Hepatocyte (in vitro differentiated cells): ENCODE data around the gene FNBP1L.

ENCODE experiments used
- EZH2 ChIP-seq: fragments of 200-600 bp; sonication (generic); IDR thresholded peaks from 2 replicates; pipeline ENCODE4 v1.6.1; 2016; ENCODE audit warnings: antibody characterized with exemption, mild to moderate bottlenecking, borderline replicate concordance
- EZH2phosphoT487 ChIP-seq: fragments of 200-600 bp; sonication (generic); IDR thresholded peaks from one replicate; pipeline ENCODE4 v1.6.1; 2018; ENCODE audit warnings: antibody characterized with exemption, mild to moderate bottlenecking, low read depth, moderate library complexity; ENCODE audit not compliant: unreplicated experiment, severe bottlenecking
- TF ChIP-seq, protein P1 (sequence below): fragments of 200-600 bp; sonication (generic); IDR thresholded peaks from 2 replicates; pipeline ENCODE4 v1.5.1; 2016; ENCODE audit warnings: antibody characterized with exemption, mild to moderate bottlenecking; ENCODE audit not compliant: poor library complexity

DNA sequence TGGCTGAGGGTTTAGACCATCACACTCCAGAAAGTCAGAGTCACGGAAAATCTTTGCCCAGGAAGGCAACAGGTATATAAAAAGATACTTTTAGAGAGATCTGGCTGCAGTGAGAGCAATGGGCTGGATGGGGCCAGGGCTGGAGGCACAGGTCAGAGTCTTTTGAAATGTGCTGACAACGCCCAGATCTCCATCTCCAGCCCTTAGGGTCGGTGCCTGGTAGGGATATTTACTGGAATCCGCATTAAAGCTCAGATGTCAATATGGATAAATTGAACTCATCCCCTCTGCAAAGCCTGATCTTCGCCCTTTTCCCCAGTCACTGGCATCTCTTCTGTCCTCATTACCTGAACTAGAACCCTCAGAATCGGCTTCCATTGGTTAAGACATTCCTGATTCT is 151.6 kb downstream of the FNBP1L start:
- TF ChIP-seq, protein P1, sequence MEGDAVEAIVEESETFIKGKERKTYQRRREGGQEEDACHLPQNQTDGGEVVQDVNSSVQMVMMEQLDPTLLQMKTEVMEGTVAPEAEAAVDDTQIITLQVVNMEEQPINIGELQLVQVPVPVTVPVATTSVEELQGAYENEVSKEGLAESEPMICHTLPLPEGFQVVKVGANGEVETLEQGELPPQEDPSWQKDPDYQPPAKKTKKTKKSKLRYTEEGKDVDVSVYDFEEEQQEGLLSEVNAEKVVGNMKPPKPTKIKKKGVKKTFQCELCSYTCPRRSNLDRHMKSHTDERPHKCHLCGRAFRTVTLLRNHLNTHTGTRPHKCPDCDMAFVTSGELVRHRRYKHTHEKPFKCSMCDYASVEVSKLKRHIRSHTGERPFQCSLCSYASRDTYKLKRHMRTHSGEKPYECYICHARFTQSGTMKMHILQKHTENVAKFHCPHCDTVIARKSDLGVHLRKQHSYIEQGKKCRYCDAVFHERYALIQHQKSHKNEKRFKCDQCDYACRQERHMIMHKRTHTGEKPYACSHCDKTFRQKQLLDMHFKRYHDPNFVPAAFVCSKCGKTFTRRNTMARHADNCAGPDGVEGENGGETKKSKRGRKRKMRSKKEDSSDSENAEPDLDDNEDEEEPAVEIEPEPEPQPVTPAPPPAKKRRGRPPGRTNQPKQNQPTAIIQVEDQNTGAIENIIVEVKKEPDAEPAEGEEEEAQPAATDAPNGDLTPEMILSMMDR = no peak
- TF ChIP-seq EZH2 = no peak
- TF ChIP-seq EZH2phosphoT487 = no peak
